ENCODE measurements around the gene CHD2.

CHD2 gene

DNA sequence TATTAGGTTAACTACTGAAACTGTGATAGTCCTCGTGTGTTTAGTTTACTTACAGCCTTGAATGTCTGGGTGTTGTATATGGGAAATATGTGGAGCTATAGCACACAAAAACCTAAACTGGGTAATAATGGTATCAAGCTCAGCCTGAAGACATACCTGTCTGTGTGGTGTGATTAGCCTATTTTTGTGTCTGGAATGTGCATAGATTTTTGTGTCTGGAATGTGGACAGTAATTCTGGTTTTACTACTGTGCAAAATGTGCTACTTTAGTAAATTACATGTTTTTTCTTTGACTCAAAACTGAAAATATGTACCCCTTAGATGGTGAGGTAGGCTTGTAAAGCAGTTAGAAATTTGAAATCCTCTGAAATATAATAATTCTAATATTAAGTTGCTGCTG, 43.5 kb downstream of the CHD2 start:
- H3K36me3 ChIP-seq (ENCODE audit: insufficient read depth, insufficient read length, low read length): peaks cover 95% of the 10 kb centered on the region
- TF ChIP-seq SUZ12 (IDR thresholded peaks at IDR 0.05; ENCODE audit: extremely low read depth, insufficient read depth, insufficient read length) (no peak), ZNF274 (IDR thresholded peaks at IDR 0.05; ENCODE audit: low read depth, low read length) (no peak), YY1 (IDR thresholded peaks at IDR 0.05; ENCODE audit: insufficient read depth, insufficient read length) (no peak)
- DNase-seq (ENCODE audit: low read depth, low spot score): no peak
- no peaks in the 10 kb centered on the region for H3K27me3 ChIP-seq (ENCODE audit: insufficient read depth, insufficient read length)
- H3K9me3 ChIP-seq (ENCODE audit: insufficient read depth, low read length): peaks cover 40% of the 10 kb centered on the region
- no peak overlapping the region for H3K4me3 ChIP-seq (ENCODE audit: insufficient read length, low read depth)
- no peak overlapping the region for H3K9ac ChIP-seq (ENCODE audit: insufficient read length, low read depth)
- H3K4me1 ChIP-seq (ENCODE audit: insufficient read depth, insufficient read length): no peaks in the 10 kb centered on the region

DNA sequence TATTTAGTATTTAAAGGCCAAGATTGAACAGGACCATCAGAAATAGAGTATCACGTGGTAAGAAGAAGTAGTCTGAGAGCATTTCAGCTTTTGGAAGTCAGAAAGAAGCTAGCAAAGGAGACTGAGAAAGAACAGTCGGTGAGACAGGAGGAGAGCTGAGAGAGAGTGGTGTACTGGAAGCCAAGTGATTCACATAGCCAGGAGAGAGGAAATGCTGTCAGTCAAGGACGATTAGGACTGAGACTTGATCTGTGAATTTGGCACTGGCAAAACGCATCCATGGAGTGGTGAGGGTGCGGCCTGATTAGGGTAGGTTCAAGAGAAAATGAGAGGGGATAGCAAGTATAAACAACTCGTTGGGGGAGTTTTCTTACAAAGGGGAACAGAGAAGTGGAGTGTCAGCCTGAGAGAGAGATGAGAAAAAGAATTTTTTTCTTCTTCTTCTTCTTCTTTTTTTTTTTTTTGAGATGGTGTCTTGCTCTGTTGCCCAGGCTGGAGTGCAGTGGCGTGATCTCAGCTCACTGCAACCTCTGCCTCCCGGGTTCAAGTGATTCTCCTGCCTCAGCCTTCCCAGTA, 44.9 kb downstream of the CHD2 start:
- Histone ChIP-seq H3K36me3 (ENCODE audit: insufficient read depth, insufficient read length, low read length) (peaks cover 95% of the 10 kb centered on the region), H3K4me1 (ENCODE audit: insufficient read depth, insufficient read length) (no peaks in the 10 kb centered on the region), H3K9ac (ENCODE audit: insufficient read length, low read depth) (no peak overlapping the region), H3K27me3 (ENCODE audit: insufficient read depth, insufficient read length) (no peaks in the 10 kb centered on the region), H3K4me3 (ENCODE audit: insufficient read length, low read depth) (no peak overlapping the region), H3K9me3 (ENCODE audit: insufficient read depth, low read length) (peaks cover 55% of the 10 kb centered on the region)
- TF ChIP-seq ZNF274 (IDR thresholded peaks at IDR 0.05; ENCODE audit: low read depth, low read length) (no peak), SUZ12 (IDR thresholded peaks at IDR 0.05; ENCODE audit: extremely low read depth, insufficient read depth, insufficient read length) (no peak), YY1 (IDR thresholded peaks at IDR 0.05; ENCODE audit: insufficient read depth, insufficient read length) (no peak)
- DNase-seq (ENCODE audit: low read depth, low spot score): no peak

DNA sequence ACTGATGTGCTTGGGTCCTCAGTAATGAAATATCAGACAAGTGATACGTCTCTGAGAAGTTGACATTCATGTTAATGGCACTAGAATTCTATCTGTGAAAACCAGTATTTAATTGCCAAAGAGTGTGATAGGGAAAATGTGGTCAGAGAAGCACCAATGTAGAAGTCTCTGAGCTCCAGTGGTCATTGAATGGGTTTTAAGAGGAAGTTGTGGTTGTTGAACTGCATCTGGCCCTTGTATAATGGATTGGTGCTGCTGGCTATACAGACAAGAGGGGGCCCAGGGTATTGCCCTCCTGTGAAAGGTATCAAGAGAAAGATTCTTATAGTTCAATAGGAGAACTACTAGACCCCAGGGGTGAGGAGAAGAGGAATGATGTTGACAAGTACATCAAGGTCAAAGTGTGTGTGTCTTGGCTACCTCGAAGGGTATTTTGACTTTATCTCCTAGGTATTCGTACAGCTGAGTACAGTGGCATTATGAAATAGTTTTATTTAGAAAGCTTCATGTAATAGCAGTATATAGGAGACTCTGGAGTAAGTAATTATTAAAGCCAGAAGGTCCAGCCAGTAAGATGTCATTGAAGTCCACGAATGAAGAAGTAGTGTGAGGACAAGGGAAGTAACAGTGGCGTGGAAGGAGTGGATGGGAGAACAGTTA, 47.1 kb downstream of the CHD2 start:
- Histone ChIP-seq H3K4me3 (ENCODE audit: insufficient read length, low read depth) (no peak overlapping the region), H3K9me3 (ENCODE audit: insufficient read depth, low read length) (peaks cover 61% of the 10 kb centered on the region), H3K4me1 (ENCODE audit: insufficient read depth, insufficient read length) (no peaks in the 10 kb centered on the region), H3K27me3 (ENCODE audit: insufficient read depth, insufficient read length) (no peaks in the 10 kb centered on the region), H3K36me3 (ENCODE audit: insufficient read depth, insufficient read length, low read length) (peaks cover 97% of the 10 kb centered on the region), H3K9ac (ENCODE audit: insufficient read length, low read depth) (no peak overlapping the region)
- TF ChIP-seq SUZ12 (IDR thresholded peaks at IDR 0.05; ENCODE audit: extremely low read depth, insufficient read depth, insufficient read length): no peak
- TF ChIP-seq ZNF274 (IDR thresholded peaks at IDR 0.05; ENCODE audit: low read depth, low read length): no peak
- no peak for TF ChIP-seq YY1 (IDR thresholded peaks at IDR 0.05; ENCODE audit: insufficient read depth, insufficient read length)
- no peak for DNase-seq (ENCODE audit: low read depth, low spot score)

DNA sequence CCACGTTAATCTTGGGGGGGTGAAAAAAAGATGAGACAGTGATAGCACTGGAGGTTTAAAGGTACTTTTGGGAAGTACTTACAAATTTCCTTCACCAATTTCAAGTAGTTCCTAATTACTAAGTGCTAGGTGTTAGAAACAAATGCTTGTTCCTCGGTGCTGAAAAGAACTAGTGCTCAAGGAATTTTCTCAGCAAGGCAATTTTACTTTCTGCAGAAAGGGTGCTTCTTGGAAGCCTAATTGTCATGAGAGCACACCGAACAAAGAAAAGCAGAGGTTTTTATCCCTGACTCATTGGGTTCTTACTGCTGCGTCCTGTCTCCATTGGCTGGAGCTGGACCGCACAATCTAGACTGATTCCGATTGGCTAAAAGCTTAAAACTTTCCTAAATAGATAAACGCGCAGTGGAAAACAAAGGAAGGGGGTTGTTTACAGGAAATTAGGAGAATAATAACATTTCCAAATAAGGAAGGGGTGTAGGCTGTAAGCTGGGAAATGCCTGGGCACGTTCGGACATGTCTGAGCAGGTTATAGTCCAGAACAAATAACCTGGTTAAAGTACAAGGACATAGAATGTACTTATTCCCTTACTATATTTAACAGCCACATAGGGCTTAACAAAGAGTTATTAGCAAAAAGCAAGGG, 49.6 kb downstream of the CHD2 start:
- no peak for DNase-seq (ENCODE audit: low read depth, low spot score)
- no peaks in the 10 kb centered on the region for H3K27me3 ChIP-seq (ENCODE audit: insufficient read depth, insufficient read length)
- peaks cover 95% of the 10 kb centered on the region for H3K36me3 ChIP-seq (ENCODE audit: insufficient read depth, insufficient read length, low read length)
- H3K4me1 ChIP-seq (ENCODE audit: insufficient read depth, insufficient read length): no peaks in the 10 kb centered on the region
- peaks cover 56% of the 10 kb centered on the region for H3K9me3 ChIP-seq (ENCODE audit: insufficient read depth, low read length)
- H3K4me3 ChIP-seq (ENCODE audit: insufficient read length, low read depth): no peak overlapping the region
- TF ChIP-seq ZNF274 (IDR thresholded peaks at IDR 0.05; ENCODE audit: low read depth, low read length) (no peak), SUZ12 (IDR thresholded peaks at IDR 0.05; ENCODE audit: extremely low read depth, insufficient read depth, insufficient read length) (no peak), YY1 (IDR thresholded peaks at IDR 0.05; ENCODE audit: insufficient read depth, insufficient read length) (no peak)
- H3K9ac ChIP-seq (ENCODE audit: insufficient read length, low read depth): no peak overlapping the region

DNA sequence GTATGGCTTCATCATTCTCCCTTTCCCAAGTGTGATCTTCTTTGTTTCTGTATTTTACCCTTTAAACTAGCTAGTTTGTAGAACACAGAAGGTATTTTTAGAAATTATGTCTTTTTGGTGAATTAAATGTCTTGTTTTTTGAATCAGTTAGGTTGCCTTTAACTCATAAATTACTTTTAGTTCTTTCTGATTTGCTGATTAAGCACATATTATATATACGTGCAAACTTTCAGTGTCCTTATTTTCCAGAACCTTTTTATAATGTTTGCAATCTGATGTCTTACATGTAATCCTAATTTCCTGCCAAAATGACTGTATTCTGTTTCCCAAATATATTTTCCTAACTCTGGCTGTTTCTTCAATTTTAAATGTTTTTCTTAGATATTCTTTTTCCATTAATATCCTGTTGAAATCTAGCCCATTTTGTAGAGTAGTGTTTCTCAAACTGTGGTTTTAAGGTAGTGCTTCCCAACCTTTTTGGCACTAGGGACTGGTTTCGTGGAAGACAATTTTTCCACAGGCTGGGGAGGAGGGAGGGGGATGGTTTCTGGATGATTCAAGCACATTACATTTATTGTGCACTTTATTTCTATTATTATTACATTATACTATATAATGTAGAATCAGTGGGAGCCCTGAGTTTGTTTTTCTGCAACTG, 51.8 kb downstream of the CHD2 start:
- DNase-seq (ENCODE audit: low read depth, low spot score): no peak
- TF ChIP-seq YY1 (IDR thresholded peaks at IDR 0.05; ENCODE audit: insufficient read depth, insufficient read length) (no peak), SUZ12 (IDR thresholded peaks at IDR 0.05; ENCODE audit: extremely low read depth, insufficient read depth, insufficient read length) (no peak), ZNF274 (IDR thresholded peaks at IDR 0.05; ENCODE audit: low read depth, low read length) (no peak)
- peaks cover 38% of the 10 kb centered on the region for H3K9me3 ChIP-seq (ENCODE audit: insufficient read depth, low read length)
- no peaks in the 10 kb centered on the region for H3K4me1 ChIP-seq (ENCODE audit: insufficient read depth, insufficient read length)
- H3K27me3 ChIP-seq (ENCODE audit: insufficient read depth, insufficient read length): no peaks in the 10 kb centered on the region
- peaks cover 96% of the 10 kb centered on the region for H3K36me3 ChIP-seq (ENCODE audit: insufficient read depth, insufficient read length, low read length)
- H3K4me3 ChIP-seq (ENCODE audit: insufficient read length, low read depth): no peak overlapping the region
- no peak overlapping the region for H3K9ac ChIP-seq (ENCODE audit: insufficient read length, low read depth)

DNA sequence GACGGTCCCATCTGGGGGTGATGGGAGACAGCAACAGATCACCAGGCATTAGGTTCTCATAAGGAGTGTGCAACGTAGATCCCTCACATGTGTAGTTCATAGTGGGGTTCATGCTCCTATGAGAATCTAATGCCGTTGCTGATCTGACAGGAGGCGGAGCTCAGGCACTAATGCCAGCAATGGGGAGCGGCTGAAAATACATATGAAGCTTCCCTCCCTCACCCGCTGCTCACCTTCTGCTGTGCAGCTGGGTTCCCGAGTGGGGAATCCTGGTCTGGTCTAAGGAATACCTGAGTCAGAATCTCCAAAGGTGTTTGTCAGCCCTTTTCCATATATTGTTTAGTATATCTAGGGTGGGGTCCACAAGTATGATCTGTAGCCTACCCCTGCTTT, 52.3 kb downstream of the CHD2 start:
- Histone ChIP-seq H3K9ac (ENCODE audit: insufficient read length, low read depth) (no peak overlapping the region), H3K9me3 (ENCODE audit: insufficient read depth, low read length) (peaks cover 32% of the 10 kb centered on the region), H3K36me3 (ENCODE audit: insufficient read depth, insufficient read length, low read length) (peaks cover 96% of the 10 kb centered on the region), H3K4me3 (ENCODE audit: insufficient read length, low read depth) (no peak overlapping the region), H3K27me3 (ENCODE audit: insufficient read depth, insufficient read length) (no peaks in the 10 kb centered on the region), H3K4me1 (ENCODE audit: insufficient read depth, insufficient read length) (no peaks in the 10 kb centered on the region)
- DNase-seq (ENCODE audit: low read depth, low spot score): no peak
- no peak for TF ChIP-seq SUZ12 (IDR thresholded peaks at IDR 0.05; ENCODE audit: extremely low read depth, insufficient read depth, insufficient read length)
- TF ChIP-seq ZNF274 (IDR thresholded peaks at IDR 0.05; ENCODE audit: low read depth, low read length): no peak
- TF ChIP-seq YY1 (IDR thresholded peaks at IDR 0.05; ENCODE audit: insufficient read depth, insufficient read length): no peak

DNA sequence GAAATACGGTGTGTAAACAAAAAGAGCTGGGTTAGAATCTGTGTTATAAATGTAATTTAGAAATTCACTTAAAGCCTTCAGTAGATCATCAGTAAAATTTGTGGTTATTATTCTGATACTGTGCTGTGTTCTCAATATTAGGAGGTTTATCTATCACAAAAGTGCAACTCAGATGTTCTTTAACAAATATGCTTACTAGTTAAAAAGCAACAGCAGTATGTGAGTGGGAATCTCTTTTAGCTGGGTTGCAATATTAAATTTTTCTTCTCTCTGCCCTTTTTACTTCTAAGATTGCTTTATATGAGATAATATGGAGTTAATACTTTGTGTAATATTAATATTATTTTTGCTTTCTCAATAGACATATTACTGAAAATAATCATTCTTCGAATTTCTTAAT, 53.4 kb downstream of the CHD2 start:
- no peak for TF ChIP-seq SUZ12 (IDR thresholded peaks at IDR 0.05; ENCODE audit: extremely low read depth, insufficient read depth, insufficient read length)
- no peak for TF ChIP-seq ZNF274 (IDR thresholded peaks at IDR 0.05; ENCODE audit: low read depth, low read length)
- no peak for TF ChIP-seq YY1 (IDR thresholded peaks at IDR 0.05; ENCODE audit: insufficient read depth, insufficient read length)
- no peak for DNase-seq (ENCODE audit: low read depth, low spot score)
- Histone ChIP-seq H3K36me3 (ENCODE audit: insufficient read depth, insufficient read length, low read length) (peaks cover 96% of the 10 kb centered on the region), H3K9me3 (ENCODE audit: insufficient read depth, low read length) (peaks cover 21% of the 10 kb centered on the region), H3K27me3 (ENCODE audit: insufficient read depth, insufficient read length) (no peaks in the 10 kb centered on the region), H3K4me1 (ENCODE audit: insufficient read depth, insufficient read length) (no peaks in the 10 kb centered on the region), H3K9ac (ENCODE audit: insufficient read length, low read depth) (no peak overlapping the region), H3K4me3 (ENCODE audit: insufficient read length, low read depth) (no peak overlapping the region)

Data from NT2/D1 (cell line).